Hematopoietic multipotent progenitor cell treated with erythropoietin and hydrocortisone succinate and interleukin-3 and kit ligand, for 17 days (in vitro differentiated cells): ENCODE data around the gene SEMA3B.
"Not testable (repeated sequence)": the region's sequence is repeated elsewhere in the genome, so short reads cannot be mapped to it uniquely, and the experiment has no call there.

ENCODE experiments used
- DNase-seq: peaks from one replicate; pipeline ENCODE4 v3.0.0-alpha.2; 2015; ENCODE audit warnings: low spot score

The SEMA3B gene

GRCh38 chr3:50258979-50259378 lies 10.0 kb upstream of the SEMA3B start:
- no peak for DNase-seq

GRCh38 chr3:50259432-50260026 lies 9.4 kb upstream of the SEMA3B start:
- DNase-seq: no peak

GRCh38 chr3:50260027-50260941 lies 8.7 kb upstream of the SEMA3B start:
- DNase-seq: peak; percentile 86

GRCh38 chr3:50260942-50261441 lies 8.0 kb upstream of the SEMA3B start:
- DNase-seq: no peak

- DNase-seq: no peak
Observed at GRCh38 chr3:50261505-50261904, 7.4 kb upstream of the SEMA3B start.

GRCh38 chr3:50262200-50262599 lies 6.7 kb upstream of the SEMA3B start:
- DNase-seq: not testable (repeated sequence)

- no peak for DNase-seq
Observed at GRCh38 chr3:50262778-50263177, 6.2 kb upstream of the SEMA3B start.

GRCh38 chr3:50263478-50264382 lies 5.2 kb upstream of the SEMA3B start:
- DNase-seq: no peak

GRCh38 chr3:50264383-50264963 lies 4.5 kb upstream of the SEMA3B start:
- no peak for DNase-seq

GRCh38 chr3:50264964-50265485 lies 3.9 kb upstream of the SEMA3B start:
- DNase-seq: no peak

- no peak for DNase-seq
Observed at GRCh38 chr3:50265571-50265970, 3.4 kb upstream of the SEMA3B start.

- no peak for DNase-seq
Observed at GRCh38 chr3:50266017-50266416, 2.9 kb upstream of the SEMA3B start.

GRCh38 chr3:50266836-50267235 lies 2.1 kb upstream of the SEMA3B start:
- DNase-seq: no peak

- DNase-seq: no peak
Observed at GRCh38 chr3:50267280-50267913, 1.6 kb upstream of the SEMA3B start.

- no peak for DNase-seq
Observed at GRCh38 chr3:50268276-50268675, 671 bp upstream of the SEMA3B start.

- DNase-seq: no peak
Observed at GRCh38 chr3:50269460-50269859, 513 bp downstream of the SEMA3B start.

GRCh38 chr3:50269977-50270413 lies 1.0 kb downstream of the SEMA3B start:
- no peak for DNase-seq

- no peak for DNase-seq
Observed at GRCh38 chr3:50270422-50271224, 1.7 kb downstream of the SEMA3B start.

GRCh38 chr3:50271314-50271936 lies 2.5 kb downstream of the SEMA3B start:
- no peak for DNase-seq

- DNase-seq: not testable (repeated sequence)
Observed at GRCh38 chr3:50272538-50272910, 3.6 kb downstream of the SEMA3B start.
